Stimulated activated CD4-positive, alpha-beta T cell treated with anti-CD3 and anti-CD28 coated beads, Interleukin-1b, Interleukin-23, amount 100 ng/mL, for 48 hours (primary cell): ENCODE results near the gene PRKACA.

ENCODE experiments used
- DNase-seq: peaks from one replicate; pipeline ENCODE4 v3.0.0-alpha.2; 2020

The PRKACA gene

DNA sequence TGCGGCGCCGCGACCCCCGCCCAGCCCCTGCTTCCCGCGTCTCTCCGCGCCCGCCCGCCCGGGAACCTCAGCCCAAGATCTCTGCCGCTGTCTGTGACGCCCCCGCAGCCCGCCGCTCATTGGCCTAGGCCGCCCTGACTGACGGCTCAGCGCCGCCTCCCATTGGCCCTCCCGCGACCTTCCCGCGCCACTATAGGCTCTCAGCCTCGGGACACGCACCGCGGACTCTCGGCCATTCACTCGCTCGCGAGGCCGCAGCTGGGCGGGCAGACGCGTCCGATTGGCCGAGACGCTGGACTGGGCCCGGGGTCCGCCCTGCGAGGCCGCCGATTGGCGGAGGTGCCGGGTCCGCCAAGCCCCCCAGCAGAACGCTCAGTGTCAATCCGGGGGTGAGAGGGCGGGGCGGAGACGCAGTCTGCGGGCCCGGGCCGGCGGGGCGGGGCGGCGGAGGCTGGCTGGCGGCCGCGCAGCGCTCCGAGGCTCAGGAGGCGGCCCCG is at the start of gene PRKACA:
Gene PRKACA, minus strand, starts transcription at position 95 of the 497 bp plus-strand sequence. CDS start 215 bp downstream, outside the sequence.
- peak; percentile 99 for DNase-seq

GRCh38 chr19:14166999-14167575 is 49.5 kb upstream of the PRKACA start:
- DNase-seq = no peak

- no peak for DNase-seq
These were observed 48.6 kb upstream of the PRKACA start for GRCh38 chr19:14165990-14166830.

DNA sequence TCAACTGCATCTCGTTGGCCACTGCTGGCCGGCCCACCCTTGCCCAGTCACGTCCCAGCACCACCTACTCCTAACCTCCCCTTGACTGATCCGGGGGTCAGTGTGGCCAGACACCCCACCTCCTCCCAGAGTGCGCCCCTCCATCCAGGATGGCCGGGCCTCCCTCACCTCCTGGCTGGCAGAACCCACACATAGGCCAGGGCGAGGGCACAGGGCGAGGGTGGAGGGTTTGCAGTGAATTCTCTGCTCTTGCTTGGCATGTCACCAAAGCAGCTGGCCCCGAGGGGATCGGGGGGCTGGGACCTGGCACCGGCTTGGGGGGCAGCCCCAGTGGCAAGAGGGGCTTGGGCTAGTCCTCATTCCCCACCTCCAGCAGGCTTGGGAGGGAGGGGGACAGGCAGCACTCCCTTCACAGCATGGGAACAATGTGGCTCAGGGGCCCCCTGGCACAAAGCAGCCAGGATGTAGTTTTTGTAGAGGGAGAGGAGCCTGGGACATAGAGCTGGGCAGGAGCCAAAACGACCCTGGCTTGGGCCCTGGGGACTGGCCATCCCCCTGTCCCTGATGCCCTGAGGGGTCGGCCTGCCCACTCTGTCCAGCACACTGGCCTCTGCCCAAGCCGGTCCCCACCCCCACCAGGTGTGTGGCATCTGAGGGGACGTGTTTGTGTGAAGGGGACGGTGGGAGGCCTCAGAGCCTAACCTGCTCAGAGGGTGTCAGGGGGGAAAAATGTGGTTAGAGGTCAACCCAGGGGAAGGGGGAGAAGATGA is 47.3 kb upstream of the PRKACA start:
- DNase-seq = no peak

DNA sequence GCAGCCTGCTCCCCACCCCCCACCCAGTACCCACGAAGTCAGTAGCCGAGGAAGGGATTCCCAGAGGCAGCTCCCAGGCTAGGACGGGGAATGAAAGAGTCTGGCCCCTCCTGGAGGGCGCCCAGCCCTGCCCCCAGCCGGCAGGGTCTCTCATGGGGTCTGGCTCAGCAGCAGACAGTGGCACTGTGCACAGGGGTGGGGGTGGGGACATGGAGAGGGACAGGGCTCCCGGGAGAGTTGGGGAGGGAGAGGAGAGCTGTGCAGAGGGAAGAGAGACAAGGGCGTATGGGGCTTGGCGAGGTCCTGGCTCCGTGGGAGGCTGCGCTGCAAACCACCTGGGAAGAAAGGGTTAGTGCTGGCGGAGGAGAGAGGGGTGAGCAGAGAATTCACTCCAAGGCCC is 46.5 kb upstream of the PRKACA start:
- no peak for DNase-seq

DNA sequence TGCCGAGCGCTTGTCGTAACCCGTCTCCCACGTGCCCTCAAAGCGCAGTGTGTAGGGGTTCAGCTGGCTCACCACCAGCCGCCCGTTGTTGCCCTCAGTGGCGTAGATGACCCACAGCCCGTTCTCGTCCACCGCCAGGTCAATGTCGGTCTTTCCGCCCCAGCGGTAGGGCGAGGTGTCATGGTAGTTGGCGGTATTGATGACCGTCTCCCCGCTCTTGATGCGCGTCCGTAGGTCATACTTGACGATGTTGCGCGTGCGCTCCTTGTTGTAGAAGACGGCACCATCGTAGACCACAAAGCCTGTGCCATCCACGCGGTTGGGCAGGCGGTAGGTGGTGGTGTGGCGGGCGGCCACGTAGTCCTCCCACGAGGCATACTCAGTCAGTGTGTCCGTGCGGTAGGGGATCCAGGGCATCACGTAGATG is 45.3 kb upstream of the PRKACA start:
- DNase-seq = no peak

DNA sequence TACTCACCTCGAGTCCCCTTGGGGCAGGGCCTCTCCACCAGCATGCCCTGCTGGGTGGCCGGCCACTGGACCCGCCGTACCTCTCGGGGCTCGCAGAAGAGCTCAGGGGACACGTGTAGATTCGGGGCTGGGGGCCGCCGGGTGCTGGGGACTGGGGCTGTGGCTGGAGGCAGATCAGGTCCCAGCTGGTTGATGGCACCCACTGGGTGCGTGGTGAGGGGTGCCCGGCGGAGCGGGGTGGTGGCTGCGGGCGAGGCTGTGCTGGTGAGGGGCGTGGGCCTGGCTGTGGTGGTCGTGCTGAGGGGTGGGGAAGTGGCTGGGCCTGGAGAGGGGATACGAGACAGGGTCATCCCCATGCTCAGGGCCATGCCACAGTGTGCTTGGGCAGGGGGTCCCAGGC is 43.7 kb upstream of the PRKACA start:
- DNase-seq = no peak

- DNase-seq = no peak
These were observed 42.6 kb upstream of the PRKACA start for GRCh38 chr19:14160017-14160703.

DNA sequence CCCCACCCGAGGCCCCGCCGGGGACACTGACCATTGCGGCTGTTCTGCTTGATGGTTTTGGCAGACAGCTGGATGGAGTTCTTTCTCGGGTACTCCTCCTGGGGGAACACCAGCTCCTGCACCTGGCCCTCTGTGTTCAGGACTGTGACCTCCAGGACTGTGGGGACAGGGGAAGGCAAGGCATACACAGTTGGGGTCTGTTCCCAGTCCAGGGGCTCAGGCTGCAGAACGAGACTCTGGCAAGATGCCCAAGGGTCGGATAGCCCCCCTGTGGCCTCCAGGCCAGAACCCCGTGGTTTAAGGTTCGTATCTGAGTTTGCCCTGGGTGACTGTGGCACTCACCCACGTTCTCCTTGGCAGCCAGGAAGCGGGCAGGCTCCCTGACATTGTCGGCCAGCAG is 41.5 kb upstream of the PRKACA start:
- no peak for DNase-seq

DNA sequence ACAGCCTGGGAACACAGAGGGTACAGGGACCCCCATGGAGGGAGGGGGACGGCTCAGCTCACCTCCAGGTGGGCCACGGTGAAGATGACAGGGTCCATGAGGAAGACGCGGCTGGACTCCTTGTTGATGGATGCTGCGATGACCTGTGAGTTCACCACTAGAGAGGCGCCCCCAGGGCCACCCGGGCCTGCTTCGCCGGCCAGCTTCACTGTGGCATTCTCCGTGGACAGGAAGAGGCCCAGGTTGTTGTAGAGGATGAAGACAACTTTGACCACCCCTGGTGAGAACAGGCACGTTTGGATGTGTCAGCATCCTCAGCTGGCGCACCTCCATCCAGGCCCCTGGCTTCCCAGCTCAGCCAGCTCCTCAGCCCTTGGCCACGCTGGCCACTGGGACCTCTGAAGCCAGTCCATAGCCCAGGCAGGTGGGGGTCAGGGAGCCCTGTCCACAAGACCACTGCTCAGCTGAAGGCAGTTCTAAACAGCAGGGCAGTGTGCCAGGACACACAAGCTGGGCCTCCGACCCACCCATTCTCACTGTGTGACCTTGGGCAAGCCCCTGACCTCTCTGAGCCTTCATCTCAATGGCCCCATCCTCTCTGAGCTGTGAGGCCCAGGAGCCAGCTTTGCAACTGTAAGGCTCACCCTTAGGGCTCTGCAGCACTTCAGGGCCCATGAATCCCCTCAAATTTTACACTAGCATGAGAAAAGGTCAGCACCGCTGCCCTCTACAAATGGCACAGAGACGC is 40.9 kb upstream of the PRKACA start:
- DNase-seq = no peak

DNA sequence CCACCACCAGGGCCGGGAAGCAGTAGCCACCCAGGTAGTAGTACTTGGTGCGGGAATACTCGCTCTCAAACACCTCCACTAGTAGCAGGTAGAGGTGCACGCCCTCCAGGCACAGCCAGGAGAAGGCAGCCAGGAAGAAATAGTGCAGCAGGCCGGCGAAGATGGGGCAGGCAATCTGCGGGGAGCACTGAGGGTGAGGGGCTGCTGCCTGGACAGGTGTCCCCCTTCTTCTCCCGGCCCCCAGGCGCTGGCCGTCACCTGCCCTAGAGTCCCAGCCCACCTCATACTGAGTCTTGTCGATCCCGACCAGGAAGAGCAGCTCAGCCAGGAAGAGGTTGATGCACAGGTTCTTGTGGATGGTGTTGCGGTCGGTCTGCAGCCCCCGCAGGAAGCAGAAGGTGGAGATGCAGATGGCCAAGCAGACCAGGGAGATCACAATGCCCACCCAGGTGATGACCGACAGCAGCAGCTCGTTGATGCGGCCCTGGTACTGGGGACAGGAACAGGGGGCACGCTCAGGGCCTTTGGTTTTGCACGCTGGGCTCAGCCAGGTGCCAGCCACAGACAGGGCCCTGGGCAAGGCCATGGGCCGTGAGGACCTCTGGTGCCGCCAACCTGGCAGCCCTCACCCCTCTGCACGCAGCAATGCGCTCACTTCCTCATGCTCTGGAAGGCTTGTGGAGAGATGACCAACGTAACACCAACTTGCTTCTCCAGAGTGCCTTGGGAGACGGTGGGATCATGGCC is 39.6 kb upstream of the PRKACA start:
- no peak for DNase-seq

- no peak for DNase-seq
These were observed 38.6 kb upstream of the PRKACA start for GRCh38 chr19:14156122-14156521.

- no peak for DNase-seq
These were observed 37.8 kb upstream of the PRKACA start for GRCh38 chr19:14155371-14155770.

DNA sequence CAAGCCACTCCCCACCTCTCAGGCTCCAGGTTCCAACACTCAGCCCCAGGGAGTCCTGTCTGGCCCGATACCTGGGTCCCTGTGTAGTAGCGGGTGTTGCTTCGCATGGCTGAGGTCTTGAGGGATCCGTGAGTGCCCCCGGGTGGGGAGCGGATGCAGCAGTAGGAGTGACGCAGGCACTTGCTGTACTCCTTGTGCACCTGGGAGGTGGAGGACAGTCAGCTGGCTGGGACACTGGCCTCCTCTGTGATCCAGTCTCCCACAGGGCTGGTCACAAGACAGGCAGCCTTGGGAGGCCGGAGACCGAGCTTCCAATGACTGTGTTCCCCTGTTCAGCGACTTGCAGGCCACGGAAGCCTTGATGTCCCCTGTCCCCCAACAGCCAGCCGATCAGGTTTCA is 35.2 kb upstream of the PRKACA start:
- DNase-seq = no peak

- no peak for DNase-seq
These were observed 33.5 kb upstream of the PRKACA start for GRCh38 chr19:14150770-14151661.

GRCh38 chr19:14150041-14150769 is 32.6 kb upstream of the PRKACA start:
- DNase-seq = no peak

DNA sequence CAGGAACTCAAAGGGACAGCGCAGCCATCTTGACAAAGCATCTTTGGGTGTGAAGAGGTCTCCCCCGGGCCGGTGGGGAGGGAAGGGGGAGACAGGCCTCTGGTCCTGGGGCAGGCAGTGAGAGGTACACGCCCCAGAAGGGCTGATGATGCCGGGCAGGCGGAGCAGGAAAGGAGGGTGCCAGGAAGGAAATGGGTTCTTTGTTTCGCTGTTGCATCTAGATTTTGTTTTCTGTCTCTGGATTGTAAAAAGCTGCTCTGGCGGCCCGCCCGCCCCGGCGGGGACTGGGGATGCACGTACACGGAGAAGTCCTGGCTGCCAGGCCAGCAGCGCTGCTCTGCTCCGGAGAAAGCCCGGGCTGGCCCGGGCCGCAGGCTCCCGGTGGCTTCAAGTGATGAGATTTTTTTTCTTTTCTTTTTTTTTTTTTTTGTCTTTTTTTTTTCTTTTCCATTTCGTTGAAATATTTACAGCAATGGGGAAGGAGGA is 32.0 kb upstream of the PRKACA start:
- DNase-seq = peak; percentile 20

GRCh38 chr19:14148751-14149410 is 31.3 kb upstream of the PRKACA start:
- no peak for DNase-seq
